ENCODE measurements around the gene KCNK3.
"Not testable (repeated sequence)": the region's sequence is repeated elsewhere in the genome, so short reads cannot be mapped to it uniquely, and the experiment has no call there.

KCNK3 gene

DNA sequence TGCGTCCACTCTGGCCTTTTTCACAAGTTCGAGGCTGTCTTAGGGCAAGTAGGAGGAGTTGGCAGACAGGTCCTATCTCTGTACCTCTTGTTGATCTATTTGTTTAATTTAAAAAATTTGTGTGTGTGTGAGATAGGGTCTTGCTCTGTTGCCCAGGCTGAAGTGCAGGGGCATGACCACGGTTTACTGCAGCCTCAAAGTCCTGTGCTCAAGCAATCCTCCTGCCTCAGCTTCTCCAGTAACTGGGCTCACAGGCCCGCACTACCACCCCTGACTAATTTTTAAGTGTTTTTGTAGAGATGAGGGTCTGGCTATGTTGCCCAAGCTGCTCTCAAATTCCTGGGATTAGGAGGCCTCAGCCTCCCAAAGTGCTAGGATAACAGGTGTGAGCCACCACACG lies 67.3 kb downstream of the KCNK3 start:
- no peak for DNase-seq

DNA sequence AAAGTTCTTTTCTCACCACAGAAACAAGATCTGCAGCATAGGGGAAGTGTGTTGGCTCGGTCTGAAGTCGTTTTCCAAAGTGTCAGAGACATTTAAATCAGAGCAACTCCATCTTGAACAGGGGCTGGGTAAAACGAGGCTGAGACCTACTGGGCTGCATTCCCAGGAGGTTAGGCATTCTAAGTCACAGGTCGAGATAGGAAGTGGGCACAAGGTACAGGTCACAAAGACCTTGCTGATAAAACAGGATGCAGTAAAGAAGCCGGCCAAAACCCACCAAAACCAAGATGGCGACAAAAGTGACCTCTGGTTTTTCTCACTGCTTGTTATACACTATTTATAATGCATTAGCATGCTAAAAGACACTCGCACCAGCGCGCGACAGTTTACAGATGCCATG lies 68.5 kb downstream of the KCNK3 start:
- not testable (repeated sequence) for DNase-seq

DNA sequence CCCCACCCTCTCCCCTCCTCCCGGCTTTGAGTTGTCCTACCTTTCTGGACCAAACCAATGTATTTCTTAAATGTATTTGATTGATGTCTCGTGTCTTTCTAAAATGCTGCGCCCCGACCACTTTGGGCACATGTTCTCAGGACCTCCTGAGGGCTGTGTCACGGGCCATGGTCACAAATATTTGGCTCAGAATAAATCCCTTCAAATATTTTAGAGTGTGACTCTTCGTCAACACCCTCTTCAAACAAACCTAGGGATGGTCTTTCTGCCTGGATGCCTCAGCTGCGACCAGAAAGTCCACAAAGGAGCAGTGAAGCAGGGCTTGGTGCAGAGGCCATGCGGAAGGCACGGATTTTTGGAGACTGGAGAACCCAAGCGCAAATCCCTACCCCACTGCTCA lies 70.5 kb downstream of the KCNK3 start:
- DNase-seq = no peak

DNA sequence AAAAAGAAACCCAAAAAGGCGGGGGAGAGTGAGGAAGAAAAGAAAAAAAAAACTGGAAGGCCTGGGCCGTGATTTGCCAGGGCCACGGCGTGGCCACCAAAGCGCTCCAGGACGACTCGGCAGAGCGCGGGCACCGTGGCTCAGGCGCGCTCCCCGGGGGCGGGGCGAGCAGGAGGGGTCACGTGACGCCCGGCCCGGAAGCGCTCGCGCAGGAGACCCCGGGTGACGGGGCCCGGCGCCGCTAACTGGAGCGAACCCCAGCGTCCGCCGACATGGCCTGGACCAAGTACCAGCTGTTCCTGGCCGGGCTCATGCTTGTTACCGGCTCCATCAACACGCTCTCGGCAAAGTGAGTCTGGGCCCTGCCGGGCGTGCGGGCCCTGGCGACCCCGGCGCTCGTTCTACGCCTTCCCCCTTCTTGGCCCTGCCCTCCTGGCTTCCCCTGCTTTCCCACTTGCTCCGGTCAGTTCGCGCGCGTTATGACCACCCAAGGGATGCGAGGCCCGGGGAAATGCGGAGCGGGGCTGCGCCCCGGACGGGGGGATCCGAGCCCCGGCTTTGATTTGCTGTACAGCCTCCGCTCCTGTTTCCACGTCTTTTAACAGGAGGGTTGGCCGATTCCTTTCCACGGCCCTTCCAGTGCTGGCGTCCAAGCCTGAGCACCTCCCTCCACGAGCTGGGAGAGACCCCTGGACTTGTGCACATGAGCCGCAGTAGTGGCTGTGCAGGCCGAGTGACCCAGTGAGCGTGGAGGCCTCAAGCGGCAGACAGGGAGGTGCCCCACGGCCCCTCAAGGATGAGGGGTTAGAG lies 71.8 kb downstream of the KCNK3 start, which contains the start of gene SLC35F6:
Gene SLC35F6 (plus strand): TSS at position 207 of the 810 bp plus-strand sequence. CDS start 66 bp downstream, at position 273.
- peak; percentile 26 for DNase-seq

DNA sequence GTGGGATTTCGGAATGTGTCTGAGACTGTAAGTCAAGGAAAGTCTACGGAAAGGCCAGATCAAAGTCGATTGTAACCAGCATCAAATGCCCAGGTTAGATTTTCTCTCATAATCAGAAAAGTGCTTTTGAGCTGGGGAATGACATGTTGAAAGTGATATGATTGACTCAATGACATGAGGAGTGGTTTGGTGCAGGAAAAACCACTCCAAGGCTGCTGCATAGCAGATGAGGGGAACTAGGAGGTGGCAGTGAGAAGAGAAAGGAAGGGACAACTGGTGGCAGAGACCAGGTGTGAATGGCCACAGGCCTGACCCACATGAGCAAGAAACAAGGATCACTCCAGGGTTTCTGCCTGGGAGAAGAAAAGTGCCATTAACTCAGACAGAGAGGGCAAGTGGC lies 72.4 kb downstream of the KCNK3 start:
- DNase-seq = no peak

DNA sequence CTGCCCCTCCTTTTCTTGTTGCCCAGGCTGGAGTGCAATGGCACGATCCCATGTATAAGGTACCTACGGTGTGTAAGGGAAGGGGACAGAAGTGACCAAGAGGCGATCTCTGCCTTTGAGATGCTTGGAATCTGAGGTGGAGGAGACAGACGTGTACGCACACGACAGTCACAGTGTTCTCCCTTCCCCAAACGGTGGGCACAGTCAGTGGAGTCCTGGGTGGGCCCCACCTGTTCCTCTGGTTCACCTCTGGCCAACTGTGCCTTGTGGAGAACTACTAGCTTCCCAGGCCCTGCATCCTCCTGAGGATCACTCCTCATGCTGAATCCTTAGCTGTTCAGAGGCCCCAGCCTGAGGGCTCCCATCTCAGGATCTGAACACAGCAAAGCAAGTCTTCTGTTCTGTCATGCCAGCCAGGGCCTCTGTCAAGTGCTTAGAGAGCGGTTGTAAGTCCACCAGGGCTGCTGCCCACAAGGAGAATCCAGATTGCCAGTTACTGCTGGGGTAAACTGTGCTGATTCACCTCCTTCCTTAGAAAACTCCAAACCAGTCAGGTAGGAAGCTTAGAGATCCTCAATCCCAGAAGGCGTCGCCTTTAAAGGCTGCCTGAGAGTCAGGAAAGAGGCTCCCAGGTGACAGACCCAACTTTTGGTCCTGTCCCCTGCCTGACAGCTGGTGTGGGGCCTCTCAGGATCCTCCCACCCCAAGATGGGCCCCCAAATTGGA lies 73.1 kb downstream of the KCNK3 start:
- DNase-seq = no peak

DNA sequence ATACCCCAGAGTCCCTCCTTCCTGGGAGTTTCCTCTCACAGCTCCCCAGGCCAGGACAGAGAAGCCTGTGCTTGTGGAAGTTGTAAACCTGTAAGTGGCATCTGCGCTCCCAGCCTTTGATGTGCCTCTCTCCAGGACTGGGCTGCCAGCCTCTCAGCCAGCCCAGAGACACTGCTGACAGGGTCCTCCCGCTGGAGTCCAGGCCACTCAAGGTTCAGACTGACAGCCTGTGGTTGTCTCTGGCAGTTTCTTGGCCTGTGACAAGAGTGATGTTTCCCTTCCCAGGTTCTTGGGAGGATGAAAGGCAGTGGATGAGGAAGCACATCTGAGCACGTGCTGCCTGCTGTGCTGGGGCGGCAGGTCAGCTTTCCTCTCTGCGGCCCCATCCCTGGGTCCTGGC lies 74.6 kb downstream of the KCNK3 start:
- no peak for DNase-seq

DNA sequence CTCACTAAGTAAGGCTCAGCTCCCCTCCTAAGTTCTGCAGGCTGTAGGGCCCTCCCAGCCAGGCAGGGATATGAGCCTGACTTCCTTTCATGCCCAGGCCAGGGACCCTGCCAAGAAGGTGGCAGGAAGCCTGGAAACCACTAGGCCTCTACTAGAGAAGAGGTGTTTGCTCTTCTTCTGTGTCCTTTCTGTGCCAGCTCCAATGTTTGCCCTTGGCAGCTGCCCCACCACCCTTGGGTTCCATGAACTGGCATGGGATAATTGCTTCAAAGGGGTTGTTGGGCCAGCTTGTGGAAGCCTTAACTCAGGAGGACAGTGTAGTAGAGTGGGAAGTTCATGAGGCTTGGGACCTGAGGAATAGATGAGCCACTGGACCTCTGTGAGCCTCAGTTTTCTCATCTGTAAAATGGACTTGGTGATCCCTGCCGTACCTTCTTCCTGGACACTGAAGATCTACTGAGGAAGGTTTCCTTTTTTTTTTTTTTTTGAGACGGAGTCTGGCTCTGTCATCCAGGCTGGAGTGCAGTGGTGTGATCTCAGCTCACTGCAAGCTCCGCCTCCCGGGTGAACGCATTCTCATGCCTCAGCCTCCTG lies 75.5 kb downstream of the KCNK3 start:
- peak; percentile 88 for DNase-seq

DNA sequence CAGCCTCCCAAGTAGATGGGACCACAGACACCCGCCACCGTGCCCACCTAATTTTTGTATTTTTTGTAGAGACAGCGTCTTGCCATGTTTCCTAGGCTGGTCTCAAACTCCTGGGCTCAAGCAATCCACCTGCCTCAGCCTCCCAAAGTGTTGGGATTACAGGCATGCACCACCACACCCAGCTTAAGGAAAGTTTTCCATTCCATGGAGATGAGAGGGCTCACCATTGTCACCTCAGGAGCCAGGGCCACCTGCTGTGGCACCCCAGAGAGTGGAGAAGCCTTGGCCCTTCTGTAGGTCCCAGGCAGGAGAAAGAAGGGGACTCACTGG lies 76.2 kb downstream of the KCNK3 start:
- no peak for DNase-seq

DNA sequence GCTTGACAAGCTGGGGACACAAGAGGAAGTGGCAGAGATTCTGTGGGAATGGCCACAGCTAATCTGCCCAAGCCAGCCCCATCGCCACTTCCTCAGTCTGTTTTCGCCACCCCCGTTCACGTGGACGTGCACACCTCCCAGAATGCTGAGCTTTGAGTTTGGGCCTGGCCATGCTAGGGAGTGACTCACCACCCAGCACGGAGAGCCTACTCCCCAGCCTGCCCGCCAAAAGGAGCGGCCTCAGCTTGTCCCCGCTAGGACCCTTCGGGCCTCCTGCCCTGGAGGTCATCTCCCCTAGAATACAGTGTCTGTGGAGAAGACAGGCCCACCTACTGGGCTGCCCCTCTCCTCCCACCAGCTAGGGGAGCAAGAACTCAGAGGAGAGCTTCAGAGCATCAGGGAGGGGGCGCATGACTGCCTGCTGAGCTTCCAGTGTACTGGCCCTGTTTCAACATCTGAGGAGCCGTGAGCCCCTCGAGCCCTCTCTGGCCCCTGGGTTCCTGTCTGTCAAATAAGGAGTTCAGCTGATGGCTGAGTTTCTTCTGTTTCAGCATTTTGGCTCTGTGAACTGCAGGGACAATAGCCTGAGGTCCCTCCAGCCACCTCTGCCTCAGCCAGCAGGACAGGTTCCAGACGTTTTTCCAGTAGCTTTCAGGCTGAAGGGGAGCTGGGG lies 76.7 kb downstream of the KCNK3 start:
- DNase-seq = no peak

DNA sequence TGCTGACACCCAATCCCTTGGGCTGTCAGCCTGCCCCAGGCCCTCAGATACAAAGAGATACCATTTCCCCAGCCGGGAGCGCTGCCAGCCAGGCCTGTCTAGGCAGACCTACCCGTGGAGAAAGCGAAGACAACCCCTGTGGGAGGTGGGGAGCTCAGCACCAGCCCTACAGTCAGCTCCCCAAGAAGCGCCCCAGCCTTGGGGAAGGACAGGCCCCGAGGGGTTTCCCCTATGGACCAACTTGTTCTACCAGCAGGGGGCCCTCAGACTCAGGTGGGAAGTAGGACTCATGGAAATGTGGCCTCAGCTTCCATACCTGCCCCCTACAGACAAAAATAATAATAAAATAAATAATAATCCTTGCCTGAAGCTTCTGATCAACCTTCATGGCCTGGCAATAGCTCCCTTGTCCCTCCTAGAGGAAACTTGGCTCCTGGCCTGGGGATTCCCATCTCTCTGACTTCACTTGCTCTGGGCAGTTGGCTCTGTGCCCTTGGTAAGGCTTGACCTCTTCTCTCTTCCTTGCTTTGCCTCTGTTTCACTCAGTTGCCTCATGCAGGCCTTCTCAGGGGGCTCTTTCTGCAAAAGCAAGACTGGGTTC lies 78.6 kb downstream of the KCNK3 start:
- no peak for DNase-seq

DNA sequence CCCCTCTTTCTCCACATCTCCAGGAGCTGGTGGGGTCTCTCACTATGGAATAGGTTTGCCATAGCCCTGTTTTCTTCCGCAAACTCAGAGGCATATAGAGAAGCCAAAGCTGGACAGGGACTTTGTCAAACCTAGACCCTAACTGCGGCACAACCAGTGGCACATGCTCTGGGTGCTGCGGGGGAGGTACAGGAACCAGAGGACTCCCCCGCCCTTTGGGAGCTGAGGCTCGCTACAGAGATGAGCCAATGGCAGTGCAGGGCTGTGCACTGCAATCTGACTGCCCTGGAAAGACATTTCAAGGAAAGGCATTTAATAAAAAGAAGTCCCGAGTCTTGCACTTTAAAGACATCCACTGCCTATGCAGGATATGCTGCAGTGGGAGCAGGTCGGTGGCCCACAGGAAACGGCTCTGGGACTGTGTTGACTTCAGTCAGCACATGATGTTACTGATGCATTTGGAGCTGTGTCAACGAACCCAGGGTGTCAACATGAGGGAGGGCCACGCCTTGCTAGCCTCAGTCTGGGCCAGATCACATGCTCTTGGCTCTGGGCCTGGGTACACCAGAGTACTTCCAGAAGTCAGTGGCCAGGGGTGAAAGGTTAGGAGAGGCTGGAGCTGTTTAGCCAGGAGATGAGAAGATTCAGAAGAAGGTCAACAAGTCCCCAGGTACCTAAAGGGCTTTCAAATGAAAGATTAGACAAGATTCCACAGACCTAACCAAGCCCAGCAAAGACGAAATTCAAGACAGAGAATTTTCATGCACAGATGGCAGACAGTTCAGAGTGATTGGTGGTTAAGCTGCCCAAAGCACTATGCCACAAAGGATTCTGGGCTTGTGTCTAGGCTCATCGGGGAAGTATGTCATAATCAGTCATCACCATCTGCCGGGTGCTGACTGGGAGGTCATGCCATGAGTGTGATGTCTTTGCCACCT lies 79.8 kb downstream of the KCNK3 start:
- DNase-seq = peak; percentile 24

DNA sequence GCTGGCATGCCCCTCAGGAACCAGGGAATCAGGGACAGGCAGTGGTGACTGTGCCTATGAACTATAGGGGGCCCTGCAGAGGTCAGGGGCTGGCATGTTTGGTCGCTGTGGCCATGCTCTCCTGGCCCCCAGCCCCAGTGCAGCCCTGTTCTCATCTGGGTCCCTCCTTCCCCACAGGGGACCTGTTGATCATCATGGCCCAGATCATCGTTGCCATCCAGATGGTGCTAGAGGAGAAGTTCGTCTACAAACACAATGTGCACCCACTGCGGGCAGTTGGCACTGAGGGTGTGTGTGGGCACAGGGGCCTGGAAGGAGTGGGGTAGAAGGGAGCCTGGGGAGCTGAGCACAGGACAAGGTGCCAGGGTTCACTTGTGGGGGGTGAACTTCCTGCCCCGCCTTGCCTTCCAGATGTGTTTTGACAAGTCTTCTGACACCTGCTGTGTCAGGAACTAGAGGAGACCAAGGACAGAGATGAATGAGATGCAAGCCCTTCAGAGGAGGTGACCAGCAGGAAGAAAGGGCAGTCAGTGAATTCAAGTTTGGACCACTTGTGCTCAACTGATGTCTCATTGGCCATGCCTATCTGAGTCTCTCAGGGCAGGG lies 83.8 kb downstream of the KCNK3 start:
- DNase-seq = no peak

DNA sequence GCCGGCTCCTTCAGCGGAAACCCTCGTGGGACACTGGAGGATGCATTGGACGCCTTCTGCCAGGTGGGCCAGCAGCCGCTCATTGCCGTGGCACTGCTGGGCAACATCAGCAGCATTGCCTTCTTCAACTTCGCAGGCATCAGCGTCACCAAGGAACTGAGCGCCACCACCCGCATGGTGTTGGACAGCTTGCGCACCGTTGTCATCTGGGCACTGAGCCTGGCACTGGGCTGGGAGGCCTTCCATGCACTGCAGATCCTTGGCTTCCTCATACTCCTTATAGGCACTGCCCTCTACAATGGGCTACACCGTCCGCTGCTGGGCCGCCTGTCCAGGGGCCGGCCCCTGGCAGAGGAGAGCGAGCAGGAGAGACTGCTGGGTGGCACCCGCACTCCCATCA lies 85.6 kb downstream of the KCNK3 start:
- no peak for DNase-seq

DNA sequence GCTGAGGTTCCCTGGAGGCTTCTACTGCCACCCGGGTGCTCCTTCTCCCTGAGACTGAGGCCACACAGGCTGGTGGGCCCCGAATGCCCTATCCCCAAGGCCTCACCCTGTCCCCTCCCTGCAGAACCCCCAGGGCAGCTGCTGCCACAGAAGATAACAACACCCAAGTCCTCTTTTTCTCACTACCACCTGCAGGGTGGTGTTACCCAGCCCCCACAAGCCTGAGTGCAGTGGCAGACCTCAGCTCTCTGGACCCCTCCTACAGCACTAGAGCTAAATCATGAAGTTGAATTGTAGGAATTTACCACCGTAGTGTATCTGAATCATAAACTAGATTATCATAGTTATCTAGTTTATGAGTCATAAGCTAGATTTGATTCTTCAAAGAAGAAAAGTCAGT lies 86.0 kb downstream of the KCNK3 start:
- DNase-seq = no peak

DNA sequence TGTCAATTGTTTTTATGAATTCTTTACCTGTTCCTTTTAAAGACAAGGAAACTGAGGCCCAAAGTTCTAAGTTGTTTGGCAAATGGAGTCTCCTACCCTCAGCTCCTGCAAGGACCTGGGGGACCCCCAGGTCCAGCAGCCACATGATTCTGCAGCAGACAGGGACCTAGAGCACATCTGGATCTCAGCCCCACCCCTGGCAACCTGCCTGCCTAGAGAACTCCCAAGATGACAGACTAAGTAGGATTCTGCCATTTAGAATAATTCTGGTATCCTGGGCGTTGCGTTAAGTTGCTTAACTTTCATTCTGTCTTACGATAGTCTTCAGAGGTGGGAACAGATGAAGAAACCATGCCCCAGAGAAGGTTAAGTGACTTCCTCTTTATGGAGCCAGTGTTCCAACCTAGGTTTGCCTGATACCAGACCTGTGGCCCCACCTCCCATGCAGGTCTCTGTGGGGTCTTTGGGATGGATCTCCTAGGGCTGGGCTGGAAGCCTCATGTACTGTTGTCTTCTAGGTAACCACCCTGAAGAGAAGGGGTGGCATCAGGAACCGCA lies 87.8 kb downstream of the KCNK3 start:
- no peak for DNase-seq

Measured in NCI-H2029 treated with DMSO at 0.1 percent for 48 hours (cell line).